Karpas-422 (cell line): ENCODE measurements around the gene MEF2A. TPM values are rescaled to one million over a fixed set of nuclear protein-coding genes. Genes with fewer than 3 reads are reported as not detected.
"Not testable (repeated sequence)": the region's sequence is repeated elsewhere in the genome, so short reads cannot be mapped to it uniquely, and the experiment has no call there.

Experiments
- DNase-seq: peaks from one replicate; pipeline ENCODE4 v3.0.0-alpha.2; 2015
- H2AFZ ChIP-seq: fragments of 200-600 bp; sonication (generic); 2 replicates; pipeline ENCODE4 v1.6.1; 2014; ENCODE audit warnings: antibody characterized with exemption, low read length, mixed read lengths
- H3K27ac ChIP-seq: fragments of 200-600 bp; sonication (generic); 2 replicates; pipeline ENCODE4 v1.5.1; 2014; ENCODE audit warnings: mild to moderate bottlenecking, low read length, moderate library complexity
- H3K27me3 ChIP-seq: fragments of 200-600 bp; sonication (generic); 2 replicates; pipeline ENCODE4 v1.6.1; 2014; ENCODE audit warnings: low read length, mixed read lengths
- H3K36me3 ChIP-seq: fragments of 200-600 bp; sonication (generic); 2 replicates; pipeline ENCODE4 v1.6.1; 2014; ENCODE audit warnings: low read length, mixed read lengths; ENCODE audit not compliant: insufficient read depth
- H3K4me1 ChIP-seq: fragments of 200-600 bp; sonication (generic); 2 replicates; pipeline ENCODE4 v1.6.1; 2014; ENCODE audit warnings: mild to moderate bottlenecking, low read length, mixed read lengths
- H3K4me2 ChIP-seq: fragments of 200-600 bp; sonication (generic); 2 replicates; pipeline ENCODE4 v1.6.1; 2014; ENCODE audit warnings: low read length, low read depth, mild to moderate bottlenecking; ENCODE audit not compliant: poor library complexity, severe bottlenecking
- H3K4me3 ChIP-seq: fragments of 200-600 bp; sonication (generic); 2 replicates; pipeline ENCODE4 v1.5.1; 2014; ENCODE audit warnings: mild to moderate bottlenecking, antibody characterized with exemption, low read length, mixed read lengths
- H3K79me2 ChIP-seq: fragments of 200-600 bp; sonication (generic); 2 replicates; pipeline ENCODE4 v1.6.1; 2014; ENCODE audit warnings: mild to moderate bottlenecking, low read length, mixed read lengths
- H3K9ac ChIP-seq: fragments of 200-600 bp; sonication (generic); 2 replicates; pipeline ENCODE4 v1.6.0; 2014; ENCODE audit warnings: low read length
- H3K9me2 ChIP-seq: fragments of 200-600 bp; sonication (generic), shearing (Covaris generic); replicated peaks from 2 replicates; pipeline ENCODE4 v1.6.0; 2014; ENCODE audit warnings: mild to moderate bottlenecking, low read length, moderate library complexity; ENCODE audit not compliant: insufficient read depth
- H3K9me3 ChIP-seq: fragments of 300-700, 200-600 bp; sonication (generic); 2 replicates; pipeline ENCODE4 v1.6.1; 2014; ENCODE audit warnings: low read length, mixed read lengths
- H4K20me1 ChIP-seq: fragments of 200-600 bp; sonication (generic); 2 replicates; pipeline ENCODE4 v1.6.1; 2014; ENCODE audit warnings: mild to moderate bottlenecking, antibody characterized with exemption, low read length, low read depth; ENCODE audit not compliant: insufficient read depth
- total RNA-seq: library from RNA; depleted of rRNA; stranded (reverse); fragments of >200 nt; shearing (Covaris generic); gene quantifications from 2 replicates; pipeline ENCODE4 v1.2.3, GENCODE V29; 2014; ENCODE audit warnings: low replicate concordance

MEF2A gene
- total RNA-seq, 1 experiment from 2014 or later, result 144 TPM

DNA sequence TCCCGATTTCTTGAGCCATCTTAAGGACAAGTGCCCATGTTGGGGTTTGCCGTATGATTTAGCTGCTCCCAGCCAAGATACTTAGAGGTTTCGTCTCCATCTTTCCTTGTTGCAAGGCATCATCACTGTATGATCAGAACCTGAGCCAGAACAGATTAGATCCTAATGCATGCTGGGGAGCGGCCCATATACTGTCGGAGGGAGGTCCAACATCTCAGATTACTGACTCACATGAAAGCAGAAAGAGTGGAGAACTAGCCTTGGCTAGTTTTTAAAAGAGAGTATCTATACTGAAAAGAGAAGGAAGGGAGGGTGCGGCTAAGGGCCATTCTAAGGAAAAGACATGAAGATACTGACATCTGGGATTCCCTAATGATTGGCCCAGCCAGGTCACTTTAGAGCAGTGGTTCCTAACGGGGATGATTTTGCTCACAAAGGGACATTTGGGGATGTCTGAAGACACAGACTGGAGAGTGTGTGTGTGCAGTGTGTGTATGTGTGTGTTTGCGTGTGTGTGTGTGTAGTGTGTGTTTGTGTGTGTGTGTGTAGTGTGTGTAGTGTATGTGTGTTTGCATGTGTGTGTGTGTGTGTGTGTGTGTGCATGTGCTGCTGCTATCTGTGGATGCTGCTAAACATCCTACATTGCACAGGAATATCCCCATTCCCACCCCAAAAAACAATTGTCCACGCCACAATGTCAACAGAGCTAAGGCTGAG is 179.7 kb downstream of the MEF2A start:
- no peak for DNase-seq
- no peak overlapping the region for H3K27ac ChIP-seq
- H4K20me1 ChIP-seq, result no peaks in the 10 kb centered on the region
- no peaks in the 10 kb centered on the region for H3K27me3 ChIP-seq
- no peak overlapping the region for H3K9ac ChIP-seq
- H3K4me1 ChIP-seq, result no peaks in the 10 kb centered on the region
- no peak overlapping the region for H3K4me3 ChIP-seq
- H3K9me2 ChIP-seq, result no peaks in the 10 kb centered on the region
- no peaks in the 10 kb centered on the region for H3K36me3 ChIP-seq
- no peak overlapping the region for H3K4me2 ChIP-seq
- H2AFZ ChIP-seq, result no peak overlapping the region
- no peaks in the 10 kb centered on the region for H3K9me3 ChIP-seq
- no peaks in the 10 kb centered on the region for H3K79me2 ChIP-seq

DNA sequence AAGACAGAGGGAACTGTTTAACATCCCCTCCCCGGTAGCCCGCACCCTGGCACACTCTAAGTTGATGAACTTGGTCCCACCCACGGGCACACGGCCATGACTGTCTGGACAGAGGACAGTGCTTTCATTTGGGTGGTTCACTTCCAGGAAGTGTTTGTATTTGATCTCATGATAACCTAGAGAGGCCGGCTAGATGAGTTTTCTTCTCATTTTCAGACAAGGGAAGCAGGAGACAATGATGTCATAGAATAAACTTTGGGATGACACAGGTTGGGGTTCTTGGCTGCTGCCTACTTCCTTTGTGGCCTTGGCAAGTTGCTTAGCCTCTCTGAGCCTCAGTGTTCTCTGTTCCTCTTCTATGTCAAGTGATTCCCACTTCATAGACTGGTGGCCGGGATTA is 183.6 kb downstream of the MEF2A start:
- Histone ChIP-seq H3K4me1 (no peaks in the 10 kb centered on the region), H2AFZ (no peak overlapping the region), H3K4me2 (no peak overlapping the region), H3K36me3 (no peaks in the 10 kb centered on the region), H3K27ac (no peak overlapping the region), H4K20me1 (no peaks in the 10 kb centered on the region), H3K79me2 (no peaks in the 10 kb centered on the region), H3K4me3 (no peak overlapping the region), H3K27me3 (no peaks in the 10 kb centered on the region), H3K9me2 (no peaks in the 10 kb centered on the region), H3K9me3 (no peaks in the 10 kb centered on the region), H3K9ac (no peak overlapping the region)
- DNase-seq, result no peak

DNA sequence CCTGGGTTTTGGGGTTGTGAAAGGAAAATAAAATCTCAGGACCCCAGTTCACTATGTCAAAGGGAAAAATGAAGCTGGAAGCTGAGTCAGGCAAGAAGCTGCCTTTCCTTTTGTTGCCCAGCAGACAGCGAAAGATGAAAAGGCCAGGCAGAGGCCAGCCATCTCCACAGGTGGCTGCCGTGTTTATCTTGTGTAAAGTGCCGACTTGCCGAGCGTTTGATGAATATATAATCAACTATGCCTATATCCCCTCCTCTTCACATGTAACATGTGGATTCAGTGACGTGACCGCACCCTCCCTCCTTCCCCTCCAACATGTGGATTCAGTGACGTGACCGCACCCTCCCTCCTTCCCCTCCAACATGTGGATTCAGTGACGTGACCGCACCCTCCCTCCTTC is 184.5 kb downstream of the MEF2A start:
- not testable (repeated sequence) for H3K27me3 ChIP-seq, H3K4me2 ChIP-seq, H3K9me2 ChIP-seq, H2AFZ ChIP-seq, DNase-seq, H4K20me1 ChIP-seq, H3K9ac ChIP-seq, H3K9me3 ChIP-seq, H3K79me2 ChIP-seq, H3K4me3 ChIP-seq, H3K4me1 ChIP-seq, H3K36me3 ChIP-seq, H3K27ac ChIP-seq

DNA sequence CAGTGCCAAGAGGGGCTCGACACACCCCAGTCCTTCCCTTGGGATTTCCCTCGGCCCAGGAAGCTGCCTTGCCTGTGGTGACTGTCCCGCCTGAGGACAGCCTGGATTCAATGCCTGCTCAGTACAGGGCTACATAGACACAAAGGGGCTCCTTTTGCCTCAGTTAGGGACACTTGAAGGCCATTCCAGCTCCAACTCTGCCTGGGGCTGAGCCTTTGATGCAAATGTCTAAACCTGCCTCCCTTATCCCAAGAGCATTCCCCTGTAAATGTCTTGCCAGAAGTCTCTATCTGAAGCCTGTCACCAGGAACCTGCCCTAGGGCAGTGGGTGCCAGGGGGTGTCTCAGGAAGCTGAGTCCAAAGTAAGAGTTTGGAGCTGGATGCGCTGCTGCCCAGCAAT is 186.8 kb downstream of the MEF2A start:
- Histone ChIP-seq H3K4me3 (no peak overlapping the region), H4K20me1 (no peaks in the 10 kb centered on the region), H3K36me3 (no peaks in the 10 kb centered on the region), H3K9me3 (no peaks in the 10 kb centered on the region), H3K9me2 (no peaks in the 10 kb centered on the region), H3K79me2 (no peaks in the 10 kb centered on the region), H3K27ac (no peak overlapping the region), H3K4me1 (peaks cover 3% of the 10 kb centered on the region), H3K27me3 (no peaks in the 10 kb centered on the region), H2AFZ (no peak overlapping the region), H3K9ac (no peak overlapping the region), H3K4me2 (no peak overlapping the region)
- no peak for DNase-seq

DNA sequence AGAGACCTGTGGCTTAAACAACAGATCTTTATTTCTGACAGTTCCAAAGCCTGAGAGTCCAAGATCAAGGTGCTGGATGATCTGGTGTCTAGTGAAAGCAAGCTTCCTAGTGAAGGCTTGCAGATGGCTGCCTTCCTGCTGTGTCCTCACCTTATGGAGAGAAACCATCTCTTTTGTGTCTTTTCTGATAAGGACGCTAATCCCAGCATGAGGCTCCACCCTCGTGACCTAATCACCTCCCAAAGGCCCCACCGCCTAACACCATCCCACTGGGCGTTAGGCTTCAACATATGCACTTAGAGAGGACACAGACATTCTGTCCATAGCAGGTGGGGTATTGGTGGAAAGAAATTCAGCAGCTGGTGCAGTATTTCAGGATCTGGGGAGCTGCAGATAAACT is 187.3 kb downstream of the MEF2A start:
- Histone ChIP-seq H3K36me3 (no peaks in the 10 kb centered on the region), H3K4me3 (no peak overlapping the region), H3K27me3 (no peaks in the 10 kb centered on the region), H3K4me1 (peaks cover 3% of the 10 kb centered on the region), H4K20me1 (no peaks in the 10 kb centered on the region), H3K79me2 (no peaks in the 10 kb centered on the region), H3K9me2 (no peaks in the 10 kb centered on the region), H3K9me3 (no peaks in the 10 kb centered on the region), H3K27ac (no peak overlapping the region), H3K9ac (no peak overlapping the region), H3K4me2 (no peak overlapping the region), H2AFZ (no peak overlapping the region)
- DNase-seq, result no peak

DNA sequence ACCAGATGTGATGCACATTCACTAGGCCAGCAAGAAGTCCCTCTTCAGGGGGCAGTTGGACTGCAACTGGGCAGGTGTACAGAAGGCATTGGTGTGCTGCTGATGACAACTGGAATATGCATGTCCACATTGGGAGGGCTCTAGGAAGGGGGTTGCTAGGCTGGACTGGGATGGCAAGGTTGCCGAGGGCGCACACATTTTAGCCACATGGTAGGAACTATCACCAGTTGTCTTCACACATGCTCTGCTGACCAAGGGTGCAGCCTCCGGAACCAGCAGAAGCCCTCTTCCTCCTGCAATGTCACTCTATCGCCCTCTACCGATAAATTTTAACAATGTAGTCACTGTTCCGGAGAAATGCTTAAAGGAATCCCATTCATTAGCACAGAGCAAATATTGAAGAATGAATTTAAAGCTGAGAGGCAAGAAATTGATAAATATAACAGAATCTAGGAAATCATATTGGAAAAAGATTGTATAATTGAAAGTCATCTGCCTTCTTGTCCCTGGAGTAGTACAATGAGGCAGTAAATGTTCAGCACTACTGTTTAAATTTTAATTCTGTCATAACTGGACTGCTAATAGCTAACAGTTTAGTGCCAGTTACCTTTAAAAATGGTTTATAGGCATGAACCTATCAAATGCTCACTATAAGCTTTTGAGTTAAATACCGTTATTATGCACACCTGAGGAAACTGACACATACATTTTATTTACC is 190.1 kb downstream of the MEF2A start:
- no peak overlapping the region for H3K4me2 ChIP-seq
- H2AFZ ChIP-seq, result peak overlapping the region; percentile 49; the same call in 1 of the 2 replicates
- H3K9me2 ChIP-seq, result no peaks in the 10 kb centered on the region
- no peaks in the 10 kb centered on the region for H3K27me3 ChIP-seq
- H3K9me3 ChIP-seq, result no peaks in the 10 kb centered on the region
- no peak overlapping the region for H3K9ac ChIP-seq
- no peaks in the 10 kb centered on the region for H3K36me3 ChIP-seq
- DNase-seq, result peak; percentile 89
- no peak overlapping the region for H3K27ac ChIP-seq
- no peaks in the 10 kb centered on the region for H4K20me1 ChIP-seq
- H3K4me1 ChIP-seq, result peaks cover 3% of the 10 kb centered on the region
- no peak overlapping the region for H3K4me3 ChIP-seq
- no peaks in the 10 kb centered on the region for H3K79me2 ChIP-seq

DNA sequence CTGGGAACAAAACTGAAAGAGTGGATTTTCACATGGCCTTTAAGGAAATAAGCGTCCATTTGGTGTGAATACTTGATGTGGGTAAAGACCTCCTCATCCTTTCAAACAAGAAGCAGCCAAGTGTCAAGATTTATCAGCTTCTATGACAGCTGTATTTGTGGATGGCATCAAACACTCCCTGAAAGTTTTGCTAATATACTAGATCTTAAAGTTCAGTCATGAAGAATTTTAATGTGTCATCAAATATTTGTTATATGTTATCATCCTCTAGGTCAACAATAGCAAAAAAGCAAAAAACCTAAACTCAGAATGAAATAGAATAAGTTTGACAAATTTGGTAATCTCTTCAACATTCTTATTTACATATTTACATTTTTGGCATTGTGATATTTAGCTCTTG is 196.5 kb downstream of the MEF2A start:
- Histone ChIP-seq H3K27ac (no peak overlapping the region), H2AFZ (no peak overlapping the region), H4K20me1 (no peaks in the 10 kb centered on the region), H3K4me3 (no peak overlapping the region), H3K9me2 (no peaks in the 10 kb centered on the region), H3K4me2 (no peak overlapping the region), H3K4me1 (no peaks in the 10 kb centered on the region), H3K79me2 (no peaks in the 10 kb centered on the region), H3K9ac (no peak overlapping the region), H3K9me3 (no peaks in the 10 kb centered on the region), H3K27me3 (no peaks in the 10 kb centered on the region), H3K36me3 (no peaks in the 10 kb centered on the region)
- no peak for DNase-seq

DNA sequence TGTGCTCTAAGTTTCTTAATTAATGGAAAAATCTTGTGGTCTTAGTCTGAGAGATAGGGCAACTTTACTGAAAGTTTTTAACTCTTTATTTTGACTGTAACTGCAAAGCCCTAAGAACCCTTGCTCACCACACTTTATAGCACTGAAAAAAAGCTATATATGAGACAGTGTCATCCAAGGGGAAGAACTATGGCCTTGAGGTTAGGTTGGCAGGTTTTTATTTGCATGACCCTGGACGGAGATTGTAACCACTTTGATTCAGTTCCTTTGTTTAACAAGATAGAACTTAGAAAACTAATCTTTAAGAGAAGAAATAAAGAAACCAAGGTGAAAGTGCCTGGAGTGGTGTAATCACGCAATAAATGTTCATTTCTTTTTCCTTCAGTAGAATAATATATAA is 198.0 kb downstream of the MEF2A start:
- no peaks in the 10 kb centered on the region for H3K27me3 ChIP-seq
- no peaks in the 10 kb centered on the region for H3K79me2 ChIP-seq
- no peaks in the 10 kb centered on the region for H3K36me3 ChIP-seq
- H3K4me3 ChIP-seq, result no peak overlapping the region
- H3K4me1 ChIP-seq, result no peaks in the 10 kb centered on the region
- H3K9me2 ChIP-seq, result no peaks in the 10 kb centered on the region
- H3K9me3 ChIP-seq, result no peaks in the 10 kb centered on the region
- H2AFZ ChIP-seq, result no peak overlapping the region
- H3K27ac ChIP-seq, result no peak overlapping the region
- H3K4me2 ChIP-seq, result no peak overlapping the region
- no peaks in the 10 kb centered on the region for H4K20me1 ChIP-seq
- H3K9ac ChIP-seq, result no peak overlapping the region
- DNase-seq, result peak; percentile 31
